ENCODE measurements around the gene MYF5. TPM values are rescaled to one million over a fixed set of nuclear protein-coding genes. Genes with fewer than 3 reads are reported as not detected.

The MYF5 gene
- total RNA-seq, 2 donors from 2014 or later, result 4.1 TPM; not detected in 1

GRCh38 chr12:80679346-80680131 lies 37.2 kb upstream of the MYF5 start:
- H3K27me3 ChIP-seq (replicated peaks; ENCODE audit: insufficient read depth), result no peaks in the 10 kb centered on the region
- TF ChIP-seq POLR2AphosphoS5 (IDR thresholded peaks at IDR 0.05) (no peak), POLR2A (IDR thresholded peaks at IDR 0.05) (no peak)
- TF ChIP-seq, protein P1, sequence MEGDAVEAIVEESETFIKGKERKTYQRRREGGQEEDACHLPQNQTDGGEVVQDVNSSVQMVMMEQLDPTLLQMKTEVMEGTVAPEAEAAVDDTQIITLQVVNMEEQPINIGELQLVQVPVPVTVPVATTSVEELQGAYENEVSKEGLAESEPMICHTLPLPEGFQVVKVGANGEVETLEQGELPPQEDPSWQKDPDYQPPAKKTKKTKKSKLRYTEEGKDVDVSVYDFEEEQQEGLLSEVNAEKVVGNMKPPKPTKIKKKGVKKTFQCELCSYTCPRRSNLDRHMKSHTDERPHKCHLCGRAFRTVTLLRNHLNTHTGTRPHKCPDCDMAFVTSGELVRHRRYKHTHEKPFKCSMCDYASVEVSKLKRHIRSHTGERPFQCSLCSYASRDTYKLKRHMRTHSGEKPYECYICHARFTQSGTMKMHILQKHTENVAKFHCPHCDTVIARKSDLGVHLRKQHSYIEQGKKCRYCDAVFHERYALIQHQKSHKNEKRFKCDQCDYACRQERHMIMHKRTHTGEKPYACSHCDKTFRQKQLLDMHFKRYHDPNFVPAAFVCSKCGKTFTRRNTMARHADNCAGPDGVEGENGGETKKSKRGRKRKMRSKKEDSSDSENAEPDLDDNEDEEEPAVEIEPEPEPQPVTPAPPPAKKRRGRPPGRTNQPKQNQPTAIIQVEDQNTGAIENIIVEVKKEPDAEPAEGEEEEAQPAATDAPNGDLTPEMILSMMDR (IDR thresholded peaks at IDR 0.05), result no peak

DNA sequence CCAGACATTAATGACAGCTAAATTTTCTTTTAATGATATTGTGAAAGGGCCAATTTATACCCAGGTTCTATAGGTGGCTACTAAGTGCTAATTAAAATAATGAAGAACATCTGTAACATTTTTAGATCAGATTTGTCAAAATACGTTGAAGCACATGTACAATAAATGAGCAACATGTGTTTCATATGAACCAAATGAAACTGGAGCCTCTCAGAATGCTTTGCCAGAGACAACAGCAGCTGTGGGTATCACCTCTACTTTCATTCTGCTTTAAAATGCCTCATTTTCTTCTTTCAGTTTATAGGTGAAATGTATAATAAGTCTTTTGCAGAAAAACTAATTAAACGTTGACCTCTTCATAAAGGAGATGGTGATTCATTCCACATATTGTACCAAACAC lies 35.4 kb upstream of the MYF5 start:
- H3K9me3 ChIP-seq, result no peaks in the 10 kb centered on the region
- H3K27ac ChIP-seq, result no peak overlapping the region
- no peak for DNase-seq (ENCODE audit: low spot score)
- WGBS, result 66% methylated on average over 2 of the region's 2 CpGs
- H3K36me3 ChIP-seq, result no peaks in the 10 kb centered on the region
- no peaks in the 10 kb centered on the region for H3K27me3 ChIP-seq (replicated peaks; ENCODE audit: insufficient read depth)
- no peak overlapping the region for H3K4me3 ChIP-seq
- TF ChIP-seq POLR2A (IDR thresholded peaks at IDR 0.05), result no peak
- TF ChIP-seq, protein P1 (IDR thresholded peaks at IDR 0.05), result no peak
- no peak for TF ChIP-seq POLR2AphosphoS5 (IDR thresholded peaks at IDR 0.05)
- no peaks in the 10 kb centered on the region for H3K4me1 ChIP-seq (replicated peaks)
- intact Hi-C loops (cut with DNase I), result no loop called here

More at GRCh38 chr12:80679346-80680131, 37.2 kb upstream of the MYF5 start:
- Histone ChIP-seq H3K9me3 (no peaks in the 10 kb centered on the region), H3K4me3 (no peak overlapping the region), H3K27ac (no peak overlapping the region), H3K36me3 (no peaks in the 10 kb centered on the region), H3K4me1 (replicated peaks) (no peaks in the 10 kb centered on the region)
- WGBS, result 57% methylated on average over 3 of the region's 3 CpGs
- DNase-seq (ENCODE audit: low spot score), result no peak
- intact Hi-C loops (cut with DNase I), result no loop called here

GRCh38 chr12:80681786-80682185 lies 34.9 kb upstream of the MYF5 start:
- Histone ChIP-seq H3K36me3 (no peaks in the 10 kb centered on the region), H3K27ac (no peak overlapping the region), H3K4me1 (replicated peaks) (no peaks in the 10 kb centered on the region), H3K9me3 (no peaks in the 10 kb centered on the region), H3K27me3 (replicated peaks; ENCODE audit: insufficient read depth) (no peaks in the 10 kb centered on the region), H3K4me3 (no peak overlapping the region)
- intact Hi-C loops (cut with DNase I), result no loop called here
- TF ChIP-seq POLR2A (IDR thresholded peaks at IDR 0.05) (no peak), POLR2AphosphoS5 (IDR thresholded peaks at IDR 0.05) (no peak)
- TF ChIP-seq, protein P1 (IDR thresholded peaks at IDR 0.05), result no peak
- DNase-seq (ENCODE audit: low spot score), result no peak
- 82% methylated on average over 3 of the region's 3 CpGs for WGBS

GRCh38 chr12:80684077-80684495 lies 32.6 kb upstream of the MYF5 start:
- no peaks in the 10 kb centered on the region for H3K4me1 ChIP-seq (replicated peaks)
- no peak overlapping the region for H3K27ac ChIP-seq
- TF ChIP-seq POLR2AphosphoS5 (IDR thresholded peaks at IDR 0.05), result no peak
- TF ChIP-seq, protein P1 (IDR thresholded peaks at IDR 0.05), result no peak
- no peak for TF ChIP-seq POLR2A (IDR thresholded peaks at IDR 0.05)
- DNase-seq (ENCODE audit: low spot score), result no peak
- intact Hi-C loops (cut with DNase I), result no loop called here
- H3K9me3 ChIP-seq, result no peaks in the 10 kb centered on the region
- H3K36me3 ChIP-seq, result no peaks in the 10 kb centered on the region
- H3K4me3 ChIP-seq, result no peak overlapping the region
- WGBS, result 40% methylated on average over 7 of the region's 7 CpGs
- no peaks in the 10 kb centered on the region for H3K27me3 ChIP-seq (replicated peaks; ENCODE audit: insufficient read depth)

DNA sequence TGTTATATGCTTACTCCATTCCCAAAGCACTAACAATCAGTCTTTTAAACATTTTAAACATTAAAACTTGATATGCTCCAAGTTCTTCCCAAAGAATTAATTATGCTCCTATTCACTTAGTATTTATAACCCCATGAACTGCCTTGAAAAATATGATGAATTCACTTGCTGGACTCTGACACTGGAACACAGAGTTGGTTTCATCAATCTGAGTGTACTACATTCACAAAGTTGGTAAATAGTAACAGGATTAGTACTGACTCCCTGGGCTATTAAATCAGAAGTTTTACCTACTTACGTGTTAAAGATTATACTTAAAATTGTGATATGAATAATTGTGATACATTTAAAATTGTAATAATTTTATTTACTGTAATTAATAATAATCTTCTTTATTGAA lies 26.6 kb upstream of the MYF5 start:
- Histone ChIP-seq H3K4me3 (no peak overlapping the region), H3K27me3 (replicated peaks; ENCODE audit: insufficient read depth) (no peaks in the 10 kb centered on the region), H3K9me3 (no peaks in the 10 kb centered on the region), H3K36me3 (no peaks in the 10 kb centered on the region), H3K27ac (no peak overlapping the region), H3K4me1 (replicated peaks) (no peaks in the 10 kb centered on the region)
- no peak for DNase-seq (ENCODE audit: low spot score)
- intact Hi-C loops (cut with DNase I), result no loop called here
- TF ChIP-seq POLR2A (IDR thresholded peaks at IDR 0.05), result no peak
- no peak for TF ChIP-seq POLR2AphosphoS5 (IDR thresholded peaks at IDR 0.05)
- TF ChIP-seq, protein P1 (IDR thresholded peaks at IDR 0.05), result no peak
- 80% methylated on average over 1 of the region's 1 CpG for WGBS

Measured in prostate gland (tissue), 2 donors.